Endothelial cell of umbilical vein (primary cell): ENCODE data around the gene TSPO. TPM values are rescaled to one million over a fixed set of nuclear protein-coding genes. Genes with fewer than 3 reads are reported as not detected.

Experiments used
- BruUV-seq: library from RNA; stranded (reverse); fragments of 400-500 nt; replicated peaks from 2 replicates; lab custom pipeline; 2021; lab: Mats Ljungman, UMichigan
- CTCF ChIA-PET: fragments of 300-600, 350-600 bp; sonication (Branson Sonifier 250); formaldehyde crosslinking; loops from one replicate; lab custom pipeline; 2021; ENCODE audit warnings: antibody characterized with exemption, inconsistent platforms; lab: Charles Lee
- POLR2A ChIA-PET: fragments of 300-600, 350-600 bp; sonication (Branson Sonifier 250); formaldehyde crosslinking; loops from one replicate; lab custom pipeline; 2021; ENCODE audit warnings: antibody characterized with exemption, inconsistent platforms; lab: Charles Lee
- DNase-seq: peaks from one replicate; pipeline ENCODE4 v3.0.0-alpha.2; 2011; ENCODE audit warnings: low read depth, low spot score
- FAIRE-seq: peaks from 2 replicates; lab custom pipeline; 2011; peaks lifted over from hg19 to GRCh38; lab: Jason Lieb, UNC
- H2AFZ ChIP-seq: 2 replicates; pipeline ENCODE4 v1.6.0; 2012; ENCODE audit warnings: low read depth, low read length, control low read depth, inconsistent platforms
- H3K27ac ChIP-seq: 2 replicates; pipeline ENCODE4 v1.5.1; 2011; ENCODE audit warnings: low read depth, mild to moderate bottlenecking, control low read depth, low read length, moderate library complexity; ENCODE audit not compliant: insufficient read depth
- H3K27me3 ChIP-seq, 2 experiments: 2 replicates each; pipeline versions ENCODE4 v1.6.0 to v1.6.1; 2011; ENCODE audit warnings: low read length in 2 of 2, mixed read lengths in 1 of 2; ENCODE audit not compliant: control insufficient read depth in 2 of 2, insufficient read depth in 2 of 2
- H3K36me3 ChIP-seq, 2 experiments: 2 replicates in 1 of 2; 3 replicates in 1 of 2; pipeline ENCODE4 v1.5.1; 2011; ENCODE audit warnings: low read length in 2 of 2, mild to moderate bottlenecking in 1 of 2, moderate library complexity in 1 of 2; ENCODE audit not compliant: control insufficient read depth in 2 of 2, insufficient read depth in 2 of 2; ENCODE audit errors: extremely low read depth in 1 of 2
- H3K4me1 ChIP-seq: 3 replicates; pipeline ENCODE4 v1.5.1; 2011; ENCODE audit warnings: mild to moderate bottlenecking, low read length; ENCODE audit not compliant: control insufficient read depth, insufficient read depth; ENCODE audit errors: extremely low read depth
- H3K4me2 ChIP-seq: 2 replicates; pipeline ENCODE4 v1.6.1; 2011; ENCODE audit warnings: low read length, control low read depth, mixed read lengths; ENCODE audit not compliant: insufficient read depth
- H3K4me3 ChIP-seq, 3 experiments: fragments of 200-600 bp in 1 of 3; sonication (generic), shearing (Covaris generic) in 1 of 3; replicated peaks in 1 of 3; 2 replicates each; pipeline ENCODE4 v1.5.1; 2011 to 2016; ENCODE audit warnings: control low read depth in 3 of 3, low read length in 3 of 3, mild to moderate bottlenecking in 2 of 3, inconsistent platforms in 1 of 3, low read depth in 1 of 3, moderate library complexity in 1 of 3; ENCODE audit not compliant: insufficient read depth in 1 of 3
- H3K79me2 ChIP-seq: 2 replicates; pipeline ENCODE4 v1.6.0; 2012; ENCODE audit warnings: low read length, inconsistent platforms; ENCODE audit not compliant: control insufficient read depth, insufficient read depth
- H3K9ac ChIP-seq: replicated peaks from 2 replicates; pipeline ENCODE3; 2011; ENCODE audit warnings: low read length, control low read depth; ENCODE audit not compliant: insufficient read depth; ENCODE audit errors: extremely low read depth
- H3K9me1 ChIP-seq: replicated peaks from 3 replicates; pipeline ENCODE4 v1.6.0; 2011; ENCODE audit warnings: mild to moderate bottlenecking, low read length; ENCODE audit not compliant: control insufficient read depth, insufficient read depth; ENCODE audit errors: extremely low read depth
- H3K9me3 ChIP-seq: replicated peaks from 2 replicates; pipeline ENCODE4 v1.5.1; 2012; ENCODE audit warnings: low read length, inconsistent platforms; ENCODE audit not compliant: control insufficient read depth, insufficient read depth
- H4K20me1 ChIP-seq: replicated peaks from 2 replicates; pipeline ENCODE3; 2011; ENCODE audit warnings: mild to moderate bottlenecking, low read length; ENCODE audit not compliant: control insufficient read depth, insufficient read depth; ENCODE audit errors: extremely low read depth
- CTCF ChIP-seq, 2 donors: IDR thresholded peaks; 1 replicate in 1 of 2; 2 replicates in 1 of 2; pipeline ENCODE4 v1.5.1; 2011; ENCODE audit warnings: low read length in 2 of 2, mild to moderate bottlenecking in 2 of 2, moderate library complexity in 2 of 2, control low read depth in 1 of 2, inconsistent platforms in 1 of 2, low read depth in 1 of 2; ENCODE audit not compliant: insufficient read depth in 1 of 2; ENCODE audit errors: extremely low read depth in 1 of 2
- EZH2 ChIP-seq: IDR thresholded peaks from 2 replicates; pipeline ENCODE4 v1.6.1; 2012; ENCODE audit warnings: borderline replicate concordance, low read depth, mild to moderate bottlenecking, moderate library complexity, low read length, inconsistent platforms; ENCODE audit not compliant: severe bottlenecking
- FOS ChIP-seq: IDR thresholded peaks from 2 replicates; pipeline ENCODE4 v1.6.1; 2011; ENCODE audit warnings: mild to moderate bottlenecking, low read length, moderate library complexity, borderline replicate concordance; ENCODE audit not compliant: insufficient read depth
- GATA2 ChIP-seq: IDR thresholded peaks from 2 replicates; pipeline ENCODE4 v1.7.0; 2011; ENCODE audit warnings: low read depth, mild to moderate bottlenecking, moderate library complexity, mixed read lengths, low read length; ENCODE audit not compliant: insufficient read length, insufficient read depth
- JUN ChIP-seq: IDR thresholded peaks from 2 replicates; pipeline ENCODE4 v1.6.1; 2011; ENCODE audit warnings: borderline replicate concordance, low read depth; ENCODE audit not compliant: insufficient read length, insufficient read depth
- MAX ChIP-seq: IDR thresholded peaks from 2 replicates; pipeline ENCODE4 v1.6.1; 2011; ENCODE audit not compliant: insufficient read depth, insufficient read length
- MYC ChIP-seq: IDR thresholded peaks from one replicate; pipeline ENCODE4 v1.6.1; 2011; ENCODE audit warnings: mild to moderate bottlenecking, low read depth, low read length
- POLR2A ChIP-seq: IDR thresholded peaks from 2 replicates; pipeline ENCODE4 v1.6.1; 2012; ENCODE audit warnings: low read depth, mild to moderate bottlenecking, control low read depth, low read length
- POLR2AphosphoS5 ChIP-seq: IDR thresholded peaks from 2 replicates; pipeline ENCODE4 v1.6.1; 2012; ENCODE audit warnings: low read depth, mild to moderate bottlenecking, control low read depth, low read length, moderate library complexity; ENCODE audit not compliant: insufficient read depth
- dilution Hi-C: fragments of 300-500 bp; cut with MboI; formaldehyde crosslinking; loops from one replicate; pipeline ENCODE4 v1.15.0; 2019; ENCODE audit warnings: low sequenced_read_pairs; ENCODE audit not compliant: extremely low pct_ligation_motif_present
- intact Hi-C: fragments of 100-400 bp; cut with micrococcal nuclease; formaldehyde crosslinking; loops from one replicate; pipeline ENCODE4 v1.10.0; 2022
- polyA plus RNA-seq, 4 experiments: library from polyadenylated mRNA; depleted of rRNA in 3 of 4; stranded (reverse) in 3 of 4; unstranded in 1 of 4; fragments of >200 nt; gene quantifications; 2 replicates each; pipeline versions ENCODE4 v1.2.1 to v1.2.3, GENCODE V29; 2011 to 2012; ENCODE audit warnings: missing spikeins in 1 of 4
- total RNA-seq: library from RNA; stranded (reverse); gene quantifications from 2 replicates; pipeline ENCODE4 v1.2.3, GENCODE V29; 2021

Gene TSPO
- total and polyA plus RNA-seq, 2 donors (not counting 3 experiments of a cell fraction or from before 2014, with no cell fraction given): 328 to 720 TPM

GRCh38 chr22:43205748-43206508, 54.6 kb downstream of the TSPO start:
- no peaks in the 10 kb centered on the region for H3K9me3 ChIP-seq
- BruUV-seq: no TSS peak

More at GRCh38 chr22:43205748-43206508, 54.6 kb downstream of the TSPO start:
- intact Hi-C loops: no loop called here
- TF ChIP-seq EZH2 (no peak), GATA2 (no peak), MAX (no peak), FOS (no peak), CTCF (IDR thresholded peaks at IDR 0.05; ENCODE audit: extremely low read depth in 1 of 2, insufficient read depth in 1 of 2, low read depth in 1 of 2, low read length in 2 of 2) (no peak), MYC (no peak), POLR2AphosphoS5 (no peak), JUN (no peak), POLR2A (no peak)
- H2AFZ ChIP-seq: no peak overlapping the region
- no peaks in the 10 kb centered on the region for H3K36me3 ChIP-seq
- POLR2A ChIA-PET: no interaction called here
- no peak overlapping the region for H3K27ac ChIP-seq
- H3K9me1 ChIP-seq: no peaks in the 10 kb centered on the region
- no peaks in the 10 kb centered on the region for H3K27me3 ChIP-seq
- FAIRE-seq (no peak), DNase-seq (no peak)
- H3K4me2 ChIP-seq: no peak overlapping the region
- no peak overlapping the region for H3K9ac ChIP-seq
- no peaks in the 10 kb centered on the region for H3K4me1 ChIP-seq
- no peak overlapping the region for H3K4me3 ChIP-seq
- H3K79me2 ChIP-seq: no peaks in the 10 kb centered on the region
- CTCF ChIA-PET: no interaction called here
- no peaks in the 10 kb centered on the region for H4K20me1 ChIP-seq
- dilution Hi-C loops: no loop called here
